HL-60/S4 treated with phorbol 12-myristate 13-acetate at 8.2 ng/mL for 4 days and 3 days (cell line): ENCODE data around the gene CWC22.
"Not testable (repeated sequence)": the region's sequence is repeated elsewhere in the genome, so short reads cannot be mapped to it uniquely, and the experiment has no call there.

Experiments used
- in situ Hi-C: fragments of 300-500 bp; cut with MboI; formaldehyde crosslinking; loops from 2 replicates; pipeline ENCODE4 v1.15.0; 2022; ENCODE audit warnings: low sequenced_read_pairs

Gene CWC22

GRCh38 chr2:180006781-180007579, at the start of gene CWC22:
TSS of gene CWC22 (minus strand) at chr2:180007297. CDS start at chr2:179993341, 13,956 bp downstream.
- in situ Hi-C loops = no loop called here

GRCh38 chr2:180056367-180057118, 49.4 kb upstream of the CWC22 start:
- in situ Hi-C loops = no loop called here

GRCh38 chr2:180054576-180054975, 47.5 kb upstream of the CWC22 start:
- in situ Hi-C loops = not testable (repeated sequence)

GRCh38 chr2:180050246-180050645, 43.1 kb upstream of the CWC22 start:
- in situ Hi-C loops = no loop called here

GRCh38 chr2:180048251-180048650, 41.2 kb upstream of the CWC22 start:
- in situ Hi-C loops = no loop called here

- in situ Hi-C loops = no loop called here
These were observed 39.7 kb upstream of the CWC22 start for GRCh38 chr2:180046776-180047175.

GRCh38 chr2:180046202-180046601, 39.1 kb upstream of the CWC22 start:
- in situ Hi-C loops = no loop called here

- in situ Hi-C loops = no loop called here
These were observed 33.2 kb upstream of the CWC22 start for GRCh38 chr2:180040146-180040925.

- in situ Hi-C loops = no loop called here
These were observed 31.9 kb upstream of the CWC22 start for GRCh38 chr2:180038997-180039396.

GRCh38 chr2:180033993-180034894, 27.1 kb upstream of the CWC22 start:
- in situ Hi-C loops = no loop called here

GRCh38 chr2:180029575-180029974, 22.5 kb upstream of the CWC22 start:
- in situ Hi-C loops = no loop called here

- in situ Hi-C loops = no loop called here
These were observed 14.8 kb upstream of the CWC22 start for GRCh38 chr2:180021850-180022249.

GRCh38 chr2:180017784-180018183, 10.7 kb upstream of the CWC22 start:
- in situ Hi-C loops = no loop called here

- in situ Hi-C loops = no loop called here
These were observed 9.8 kb upstream of the CWC22 start for GRCh38 chr2:180016937-180017336.

- in situ Hi-C loops = no loop called here
These were observed 9.0 kb upstream of the CWC22 start for GRCh38 chr2:180015951-180016709.

- in situ Hi-C loops = no loop called here
These were observed 5.4 kb upstream of the CWC22 start for GRCh38 chr2:180012523-180012922.

GRCh38 chr2:180010701-180011100, 3.6 kb upstream of the CWC22 start:
- in situ Hi-C loops = no loop called here

GRCh38 chr2:180006231-180006630, 866 bp downstream of the CWC22 start:
- in situ Hi-C loops = no loop called here

GRCh38 chr2:180005465-180005864, 1.6 kb downstream of the CWC22 start:
- in situ Hi-C loops = not testable (repeated sequence)

- in situ Hi-C loops = no loop called here
These were observed 2.4 kb downstream of the CWC22 start for GRCh38 chr2:180004731-180005130.
